ENCODE results near the gene EIF4G3.

EIF4G3 gene

GRCh38 chr1:21046132-21046531 lies 130.6 kb downstream of the EIF4G3 start:
- Histone ChIP-seq H2AFZ (ENCODE audit: low read depth) (no peak overlapping the region), H3K36me3 (ENCODE audit: insufficient read depth) (no peaks in the 10 kb centered on the region), H3K4me3 (IDR thresholded peaks at IDR 0.05; ENCODE audit: insufficient read depth, low read depth, low read length) (no peak overlapping the region), H3K27me3 (ENCODE audit: insufficient read depth, low read depth) (no peaks in the 10 kb centered on the region), H3K4me1 (ENCODE audit: low read depth, poor library complexity, severe bottlenecking) (peaks cover 7% of the 10 kb centered on the region), H3K27ac (no peak overlapping the region), H3K9ac (no peak overlapping the region), H4K20me1 (ENCODE audit: insufficient read depth) (no peaks in the 10 kb centered on the region), H3K79me2 (ENCODE audit: insufficient read depth, low read depth) (no peaks in the 10 kb centered on the region), H3K4me2 (no peak overlapping the region)
- no peak for TF ChIP-seq CTCF (conservative IDR thresholded peaks at IDR 0.05; ENCODE audit: low read depth, low read length)

- no peak for TF ChIP-seq CTCF (conservative IDR thresholded peaks at IDR 0.05; ENCODE audit: low read depth, low read length)
- no peak overlapping the region for H3K27ac ChIP-seq
- no peaks in the 10 kb centered on the region for H3K79me2 ChIP-seq (ENCODE audit: insufficient read depth, low read depth)
- H3K4me2 ChIP-seq = no peak overlapping the region
- no peaks in the 10 kb centered on the region for H4K20me1 ChIP-seq (ENCODE audit: insufficient read depth)
- peaks cover 7% of the 10 kb centered on the region for H3K4me1 ChIP-seq (ENCODE audit: low read depth, poor library complexity, severe bottlenecking)
- no peaks in the 10 kb centered on the region for H3K36me3 ChIP-seq (ENCODE audit: insufficient read depth)
- H3K4me3 ChIP-seq (IDR thresholded peaks at IDR 0.05; ENCODE audit: insufficient read depth, low read depth, low read length) = no peak overlapping the region
- H3K27me3 ChIP-seq (ENCODE audit: insufficient read depth, low read depth) = no peaks in the 10 kb centered on the region
- H3K9ac ChIP-seq = no peak overlapping the region
- H2AFZ ChIP-seq (ENCODE audit: low read depth) = no peak overlapping the region
Observed at GRCh38 chr1:21045351-21045750, 131.3 kb downstream of the EIF4G3 start.

- no peak overlapping the region for H3K27ac ChIP-seq
- H3K9ac ChIP-seq = no peak overlapping the region
- no peak for TF ChIP-seq CTCF (conservative IDR thresholded peaks at IDR 0.05; ENCODE audit: low read depth, low read length)
- H3K27me3 ChIP-seq (ENCODE audit: insufficient read depth, low read depth) = no peaks in the 10 kb centered on the region
- H3K79me2 ChIP-seq (ENCODE audit: insufficient read depth, low read depth) = peaks cover 10% of the 10 kb centered on the region; the same call in 1 of the 2 replicates
- no peak overlapping the region for H3K4me2 ChIP-seq
- H3K4me1 ChIP-seq (ENCODE audit: low read depth, poor library complexity, severe bottlenecking) = peaks cover 7% of the 10 kb centered on the region
- no peaks in the 10 kb centered on the region for H4K20me1 ChIP-seq (ENCODE audit: insufficient read depth)
- no peaks in the 10 kb centered on the region for H3K36me3 ChIP-seq (ENCODE audit: insufficient read depth)
- H2AFZ ChIP-seq (ENCODE audit: low read depth) = no peak overlapping the region
- H3K4me3 ChIP-seq (IDR thresholded peaks at IDR 0.05; ENCODE audit: insufficient read depth, low read depth, low read length) = no peak overlapping the region
Observed at GRCh38 chr1:21042929-21043605, 133.6 kb downstream of the EIF4G3 start.

- no peak overlapping the region for H3K9ac ChIP-seq
- TF ChIP-seq CTCF (conservative IDR thresholded peaks at IDR 0.05; ENCODE audit: low read depth, low read length) = no peak
- no peak overlapping the region for H3K4me2 ChIP-seq
- no peaks in the 10 kb centered on the region for H3K27me3 ChIP-seq (ENCODE audit: insufficient read depth, low read depth)
- H3K4me3 ChIP-seq (IDR thresholded peaks at IDR 0.05; ENCODE audit: insufficient read depth, low read depth, low read length) = no peak overlapping the region
- H3K79me2 ChIP-seq (ENCODE audit: insufficient read depth, low read depth) = peaks cover 10% of the 10 kb centered on the region; the same call in 1 of the 2 replicates
- no peak overlapping the region for H2AFZ ChIP-seq (ENCODE audit: low read depth)
- peaks cover 7% of the 10 kb centered on the region for H3K4me1 ChIP-seq (ENCODE audit: low read depth, poor library complexity, severe bottlenecking)
- no peak overlapping the region for H3K27ac ChIP-seq
- no peaks in the 10 kb centered on the region for H3K36me3 ChIP-seq (ENCODE audit: insufficient read depth)
- no peaks in the 10 kb centered on the region for H4K20me1 ChIP-seq (ENCODE audit: insufficient read depth)
Observed at GRCh38 chr1:21041541-21041940, 135.2 kb downstream of the EIF4G3 start.
